Muscle of leg (tissue), 11 donors: ENCODE data around the gene AMDHD2. TPM values are rescaled to one million over a fixed set of nuclear protein-coding genes. Genes with fewer than 3 reads are reported as not detected.
"Not testable (repeated sequence)": the region's sequence is repeated elsewhere in the genome, so short reads cannot be mapped to it uniquely, and the experiment has no call there.

ENCODE experiments used
- DNase-seq: peaks from one replicate; pipeline ENCODE4 v3.0.0; 2013
- H3K27ac ChIP-seq: one replicate; pipeline ENCODE4 v1.5.1; 2013; ENCODE audit warnings: mild to moderate bottlenecking, low read length, control low read depth
- H3K27me3 ChIP-seq: one replicate; pipeline ENCODE4 v1.6.1; 2013; ENCODE audit warnings: low read length; ENCODE audit not compliant: control insufficient read depth, insufficient read depth
- H3K36me3 ChIP-seq: one replicate; pipeline ENCODE4 v1.6.1; 2013; ENCODE audit warnings: low read length; ENCODE audit not compliant: control insufficient read depth, insufficient read depth
- H3K4me1 ChIP-seq: one replicate; pipeline ENCODE4 v1.6.1; 2013; ENCODE audit warnings: low read length; ENCODE audit not compliant: control insufficient read depth, insufficient read depth
- H3K4me3 ChIP-seq: one replicate; pipeline ENCODE4 v1.5.1; 2013; ENCODE audit warnings: low read length, control low read depth
- H3K9me3 ChIP-seq: replicated peaks from 2 replicates; pipeline ENCODE4 v1.6.1; 2013; ENCODE audit warnings: low read depth, low read length; ENCODE audit not compliant: control insufficient read depth
- WGBS: methylation state at CpG from one replicate; pipeline ENCODE4 v1.1.5; 2013; ENCODE audit warnings: missing lambda C conversion rate; ENCODE audit not compliant: insufficient coverage; 5-methylcytosine and 5-hydroxymethylcytosine counted together
- polyA plus RNA-seq, 8 donors: library from polyadenylated mRNA; unstranded; fragments of 120-200 nt; gene quantifications; one replicate each; pipeline versions ENCODE4 v1.2.1 to v1.2.3, GENCODE V29; 2013; ENCODE audit warnings: inconsistent platforms in 1 of 8, low replicate concordance in 1 of 8; ENCODE audit not compliant: insufficient read length in 8 of 8, insufficient read depth in 1 of 8
- total RNA-seq: library from RNA; stranded (reverse); fragments of 120-200 nt; gene quantifications from one replicate; pipeline ENCODE4 v1.2.4, GENCODE V29; 2013

The AMDHD2 gene
- total and polyA plus RNA-seq, 9 donors, result 10.1 to 17.8 (median 15.6) TPM

DNA sequence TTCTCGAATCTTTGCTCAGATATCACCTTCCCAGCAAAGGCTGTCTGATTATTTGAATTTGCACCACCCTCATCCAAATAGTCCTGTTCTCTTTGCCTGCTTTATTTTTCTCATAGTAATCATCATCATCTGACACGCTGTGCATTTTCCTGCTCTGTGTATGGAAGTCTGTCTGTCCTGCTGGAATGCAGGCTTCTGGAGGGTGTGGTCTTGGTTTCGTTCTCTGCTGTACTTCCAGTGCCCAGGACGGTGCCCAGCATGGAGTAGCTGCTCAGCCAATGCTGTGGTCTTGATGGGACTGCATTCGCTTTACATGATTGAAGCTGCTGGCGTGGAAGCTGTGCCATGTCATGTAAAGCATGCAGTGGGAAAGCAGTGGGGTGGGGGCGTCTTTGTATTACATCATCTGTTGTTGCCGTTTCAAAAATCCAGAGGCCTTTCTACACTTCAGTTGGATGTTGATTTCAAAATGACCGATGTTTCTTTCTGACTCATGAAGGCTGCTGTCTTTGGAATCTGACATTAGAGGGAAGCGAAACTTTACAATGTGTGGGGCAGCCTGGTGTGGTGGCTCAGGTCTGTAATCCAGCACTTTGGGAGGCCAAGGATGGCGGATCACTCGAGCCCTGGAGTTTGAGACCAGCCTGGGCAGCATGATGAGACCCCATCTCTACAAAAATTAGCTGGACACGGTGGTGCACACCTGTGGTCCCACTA, 34.7 kb downstream of the AMDHD2 start:
- H3K36me3 ChIP-seq, DNase-seq, H3K27ac ChIP-seq, H3K4me1 ChIP-seq, H3K27me3 ChIP-seq, H3K4me3 ChIP-seq, H3K9me3 ChIP-seq: not testable (repeated sequence)
- WGBS, result no CpG with 5 or more reads among the region's 13 CpGs

DNA sequence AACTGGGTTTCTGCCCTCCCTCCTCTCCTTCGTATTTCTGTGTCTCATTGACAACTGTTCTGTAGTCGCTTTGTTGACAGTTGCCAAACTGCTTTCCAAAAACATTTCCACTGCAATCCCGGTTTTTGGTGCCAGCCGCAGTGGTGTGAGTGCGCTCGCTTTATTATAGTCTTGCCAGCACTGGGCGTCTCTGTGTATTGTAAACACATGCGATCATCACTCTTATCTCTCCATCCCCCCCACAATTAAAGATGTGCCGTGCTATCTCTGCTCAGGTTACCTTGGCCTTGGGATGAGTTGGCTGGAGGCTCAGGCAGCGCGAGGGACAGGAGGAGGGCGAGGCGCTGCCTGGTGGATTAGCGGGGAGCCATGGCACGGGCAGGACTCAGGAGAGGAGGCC, 37.0 kb downstream of the AMDHD2 start:
- not testable (repeated sequence) for DNase-seq
- WGBS, result no CpG with 5 or more reads among the region's 15 CpGs

DNA sequence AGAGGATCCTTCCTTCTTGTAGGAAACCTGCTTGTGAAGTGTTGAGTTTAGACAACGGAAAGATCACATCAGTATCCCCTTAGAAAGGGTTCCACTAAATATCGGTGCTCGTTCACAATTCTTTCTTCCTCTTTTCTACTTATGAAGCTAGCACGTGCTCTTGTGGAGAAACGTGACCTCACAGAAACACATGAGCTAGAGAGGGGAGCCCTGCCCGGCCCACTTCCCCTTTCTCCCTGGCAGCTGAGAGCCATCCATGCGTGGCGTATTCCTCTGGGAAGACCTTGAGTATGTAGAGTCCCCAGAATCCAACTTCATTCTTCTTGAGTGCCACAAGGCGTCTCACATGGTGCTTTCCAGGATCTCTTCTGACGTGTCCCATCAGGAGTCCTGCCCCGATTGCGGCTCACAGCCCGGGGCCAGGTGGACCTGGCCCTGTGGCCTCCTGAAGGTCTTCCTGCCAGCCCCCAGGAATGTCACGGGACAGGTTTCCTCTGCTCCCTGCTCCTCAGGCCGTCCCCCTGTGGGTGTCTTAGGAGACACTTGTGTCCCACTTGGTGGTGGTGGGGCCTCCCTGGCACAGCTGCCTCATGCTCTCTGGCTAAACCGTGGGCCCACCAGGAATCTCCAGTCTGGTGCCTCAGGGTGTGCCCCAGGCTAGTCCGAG, 40.1 kb downstream of the AMDHD2 start:
- not testable (repeated sequence) for H3K4me1 ChIP-seq, H3K9me3 ChIP-seq, DNase-seq, H3K4me3 ChIP-seq, H3K27ac ChIP-seq, H3K27me3 ChIP-seq, H3K36me3 ChIP-seq
- WGBS, result no CpG with 5 or more reads among the region's 17 CpGs

More for the DNA sequence above, 37.0 kb downstream of the AMDHD2 start:
- not testable (repeated sequence) for H3K27ac ChIP-seq, H3K4me1 ChIP-seq, H3K36me3 ChIP-seq, H3K9me3 ChIP-seq, H3K4me3 ChIP-seq, H3K27me3 ChIP-seq

DNA sequence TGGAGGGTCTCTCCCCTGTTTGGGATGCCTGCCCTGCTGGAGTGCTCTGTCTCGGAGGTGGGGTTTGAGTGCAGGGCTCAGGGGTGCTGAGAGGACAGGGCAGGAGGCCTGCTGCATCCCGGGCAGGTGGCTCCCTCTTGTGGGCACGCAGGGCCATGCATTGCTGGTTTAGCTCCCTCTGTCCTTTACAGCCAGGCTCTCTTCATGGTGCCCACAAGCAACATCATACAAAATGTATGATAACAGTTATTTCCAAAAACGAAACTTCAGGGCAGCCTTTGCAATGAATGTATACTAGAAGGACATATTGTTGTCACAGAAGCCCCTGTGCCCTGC, 40.6 kb downstream of the AMDHD2 start:
- not testable (repeated sequence) for DNase-seq, H3K27me3 ChIP-seq, H3K9me3 ChIP-seq, H3K4me3 ChIP-seq, H3K36me3 ChIP-seq, H3K4me1 ChIP-seq, H3K27ac ChIP-seq
- 0% methylated on average over 2 of the region's 4 CpGs for WGBS

DNA sequence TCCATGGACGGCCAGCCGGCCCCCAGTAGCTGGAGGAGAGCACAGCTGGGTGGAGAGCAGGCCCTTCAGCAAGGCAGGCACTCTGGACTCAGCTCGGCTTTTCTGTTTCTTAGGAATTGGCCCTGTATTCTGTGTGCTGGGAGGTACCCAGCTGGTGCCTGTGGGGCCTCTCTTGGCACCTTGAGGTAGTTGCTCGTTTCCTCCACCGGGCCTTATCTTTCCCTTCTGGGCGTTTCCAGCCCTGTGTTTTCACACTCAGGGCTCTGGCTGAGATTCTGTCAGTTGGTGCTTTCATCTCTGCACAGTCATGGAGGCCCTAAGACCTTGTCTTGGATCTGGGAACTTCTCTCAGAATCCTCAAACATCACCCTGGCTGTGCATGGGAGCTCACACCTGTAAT, 47.3 kb downstream of the AMDHD2 start:
- DNase-seq, H3K4me3 ChIP-seq, H3K27me3 ChIP-seq, H3K27ac ChIP-seq, H3K9me3 ChIP-seq, H3K4me1 ChIP-seq, H3K36me3 ChIP-seq: not testable (repeated sequence)
- no CpG with 5 or more reads among the region's 6 CpGs for WGBS

DNA sequence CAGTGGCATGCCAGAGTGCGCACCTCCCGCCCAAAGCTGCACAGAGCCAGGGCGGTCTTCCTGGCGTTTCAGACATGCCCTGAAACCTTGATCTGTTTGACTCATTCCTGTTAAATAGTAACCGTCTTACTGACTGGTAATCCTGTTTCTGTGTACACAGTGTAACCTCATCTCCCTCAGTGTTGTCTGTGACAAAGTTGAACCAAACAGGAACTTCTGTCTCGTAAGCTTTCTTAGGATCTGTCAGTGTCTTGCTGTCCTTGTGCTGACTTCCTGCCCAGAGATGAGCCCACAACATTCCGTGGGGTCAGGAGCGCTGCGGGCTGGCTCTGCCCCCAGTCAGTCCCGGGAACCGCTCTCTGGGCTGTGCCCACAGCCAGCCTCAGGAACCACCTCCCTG, 48.4 kb downstream of the AMDHD2 start:
- H3K4me3 ChIP-seq, H3K27me3 ChIP-seq: not testable (repeated sequence)
- no CpG with 5 or more reads among the region's 11 CpGs for WGBS

DNA sequence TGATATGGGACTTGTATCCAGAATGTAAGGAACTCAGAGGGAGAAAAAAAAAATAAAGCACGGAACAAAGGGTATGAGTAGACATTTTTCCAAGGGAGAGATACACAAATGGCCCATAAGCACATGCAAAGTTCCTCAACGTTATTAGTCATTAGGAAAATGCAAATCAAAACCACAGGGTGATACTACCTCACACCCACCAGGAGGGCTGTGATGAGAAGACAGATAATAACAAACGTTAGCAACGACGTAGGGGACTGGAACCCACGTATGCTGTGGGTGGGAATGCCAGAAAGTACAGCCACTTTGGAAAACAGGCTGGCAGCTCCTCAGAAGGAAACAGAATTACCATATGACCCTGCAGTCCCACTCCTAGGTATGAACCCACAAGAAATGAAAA, 52.5 kb downstream of the AMDHD2 start:
- not testable (repeated sequence) for H3K4me3 ChIP-seq, H3K36me3 ChIP-seq, DNase-seq, H3K4me1 ChIP-seq, H3K27ac ChIP-seq, H3K27me3 ChIP-seq, H3K9me3 ChIP-seq
- no CpG with 5 or more reads among the region's 6 CpGs for WGBS

More for the DNA sequence above, 48.4 kb downstream of the AMDHD2 start:
- not testable (repeated sequence) for H3K27ac ChIP-seq, H3K36me3 ChIP-seq, H3K4me1 ChIP-seq, H3K9me3 ChIP-seq, DNase-seq

DNA sequence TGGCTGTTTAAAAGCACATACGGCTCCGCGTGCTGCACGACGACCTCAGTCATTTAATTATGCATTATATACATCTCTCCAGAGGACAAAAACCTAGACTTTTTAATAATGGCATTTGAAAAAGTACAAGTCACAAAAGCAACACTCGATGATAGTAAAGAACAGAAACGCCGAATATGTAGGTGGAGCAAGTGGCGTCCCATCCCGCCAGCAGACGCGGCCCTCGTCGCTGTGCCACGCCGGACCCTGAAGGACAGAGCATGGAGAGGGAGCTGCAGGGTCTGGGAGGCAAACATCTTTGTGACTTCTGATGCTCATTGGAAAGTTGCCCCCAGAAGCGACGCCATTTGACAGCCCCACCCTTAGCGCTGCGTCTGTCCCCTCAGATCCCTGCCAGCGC, 55.7 kb downstream of the AMDHD2 start:
- H3K9me3 ChIP-seq, H3K4me3 ChIP-seq, H3K27ac ChIP-seq, H3K36me3 ChIP-seq, H3K27me3 ChIP-seq, H3K4me1 ChIP-seq, DNase-seq: not testable (repeated sequence)
- no CpG with 5 or more reads among the region's 21 CpGs for WGBS

DNA sequence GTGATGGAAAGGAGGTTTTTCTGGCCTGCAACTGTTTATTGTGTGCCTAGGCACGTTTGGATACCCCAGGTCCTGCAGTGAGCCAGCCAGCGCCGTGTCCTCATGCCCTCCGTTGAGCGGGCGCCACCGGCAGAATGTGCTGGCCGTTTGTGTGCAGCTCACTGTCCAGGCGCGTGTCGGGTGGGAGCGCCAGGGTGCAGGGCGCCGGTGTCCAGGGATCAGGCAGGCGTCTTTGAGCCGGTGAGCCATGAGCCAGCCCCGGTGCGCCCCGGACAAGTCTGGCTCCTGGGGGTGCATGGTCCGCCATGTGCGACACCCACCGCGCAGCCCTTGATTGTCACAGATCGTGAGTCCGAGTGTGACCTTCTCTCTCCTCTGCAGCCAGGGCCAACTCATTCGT, 56.9 kb downstream of the AMDHD2 start:
- H3K27me3 ChIP-seq, H3K4me1 ChIP-seq, DNase-seq, H3K4me3 ChIP-seq, H3K27ac ChIP-seq, H3K36me3 ChIP-seq, H3K9me3 ChIP-seq: not testable (repeated sequence)
- WGBS, result no CpG with 5 or more reads among the region's 26 CpGs

DNA sequence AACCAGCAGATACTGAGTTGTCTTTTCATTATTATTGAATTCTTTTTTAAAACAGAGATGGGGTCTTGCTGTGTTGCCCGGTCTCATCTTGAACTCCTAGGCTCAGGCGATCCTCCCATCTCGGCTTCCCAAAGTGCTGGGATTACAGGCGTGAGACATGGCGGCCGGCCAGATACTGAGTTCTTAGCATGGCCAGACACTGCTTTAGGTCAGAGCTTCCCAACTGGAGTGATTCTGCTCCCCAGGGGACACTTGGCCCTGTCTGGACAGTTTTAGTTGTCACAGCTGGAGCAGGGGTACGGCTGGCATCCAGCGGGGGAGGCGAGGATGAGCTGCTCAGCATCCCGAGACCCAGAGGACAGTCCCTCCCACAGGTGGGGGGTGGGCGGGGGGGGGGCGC, 58.7 kb downstream of the AMDHD2 start:
- not testable (repeated sequence) for H3K9me3 ChIP-seq, H3K27me3 ChIP-seq, H3K36me3 ChIP-seq, DNase-seq, H3K27ac ChIP-seq, H3K4me1 ChIP-seq, H3K4me3 ChIP-seq
- no CpG with 5 or more reads among the region's 12 CpGs for WGBS

DNA sequence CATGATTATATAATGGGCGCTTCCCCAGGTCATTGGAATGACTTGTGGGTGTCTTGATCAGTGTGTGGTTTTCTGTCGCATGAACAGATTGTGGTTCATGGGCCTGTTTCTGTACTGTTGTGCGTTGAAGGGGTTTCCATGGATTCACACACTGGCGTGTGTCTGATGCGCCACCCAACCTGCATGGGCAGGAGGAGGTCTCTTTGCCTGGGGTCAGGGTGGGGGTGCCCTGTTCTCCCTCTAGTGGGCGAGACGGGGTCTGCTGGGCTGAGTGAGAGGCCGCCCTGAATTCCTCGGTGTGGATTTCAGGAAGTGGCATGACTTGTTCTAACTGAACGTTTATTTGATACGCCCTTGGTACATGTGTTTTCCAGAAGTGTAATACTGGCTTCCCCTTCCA, 60.0 kb downstream of the AMDHD2 start:
- DNase-seq, H3K9me3 ChIP-seq, H3K4me1 ChIP-seq, H3K27me3 ChIP-seq, H3K36me3 ChIP-seq, H3K27ac ChIP-seq, H3K4me3 ChIP-seq: not testable (repeated sequence)
- WGBS, result no CpG with 5 or more reads among the region's 11 CpGs
